ENCODE data around the gene EHD3.

Gene EHD3

GRCh38 chr2:31214444-31214915 is 19.5 kb upstream of the EHD3 start:
- H3F3A ChIP-seq (ENCODE audit: insufficient read depth, low read length) = no peaks in the 10 kb centered on the region
- no peaks in the 10 kb centered on the region for H3K9me3 ChIP-seq (ENCODE audit: low read length)
- no peaks in the 10 kb centered on the region for H3K79me2 ChIP-seq (ENCODE audit: insufficient read depth, low read length)
- no peaks in the 10 kb centered on the region for H3K27me3 ChIP-seq (ENCODE audit: insufficient read depth, low read length)
- no peaks in the 10 kb centered on the region for H3K36me3 ChIP-seq (ENCODE audit: insufficient read depth, low read length)
- H3K4me3 ChIP-seq (ENCODE audit: low read depth, low read length, poor library complexity, severe bottlenecking) = no peak overlapping the region
- H3K27ac ChIP-seq (ENCODE audit: low read depth, low read length, poor library complexity, severe bottlenecking) = no peak overlapping the region
- no peak overlapping the region for H3K4me2 ChIP-seq (ENCODE audit: low read length)
- TF ChIP-seq EZH2 (IDR thresholded peaks at IDR 0.05; ENCODE audit: borderline replicate concordance, low read length) (no peak), CTCF (IDR thresholded peaks at IDR 0.05; ENCODE audit: low read length) (no peak)
- H3K9me2 ChIP-seq (ENCODE audit: low read depth, low read length) = no peaks in the 10 kb centered on the region
- no peak overlapping the region for H3K9ac ChIP-seq (ENCODE audit: low read length)
- no peak overlapping the region for H2AFZ ChIP-seq (ENCODE audit: low read length)
- no peaks in the 10 kb centered on the region for H3K4me1 ChIP-seq (ENCODE audit: insufficient read depth, low read length, severe bottlenecking)
- no peaks in the 10 kb centered on the region for H4K20me1 ChIP-seq (ENCODE audit: insufficient read depth, low read length)

- Histone ChIP-seq H3K9me2 (ENCODE audit: low read depth, low read length) (no peaks in the 10 kb centered on the region), H3K27ac (ENCODE audit: low read depth, low read length, poor library complexity, severe bottlenecking) (no peak overlapping the region), H3K36me3 (ENCODE audit: insufficient read depth, low read length) (no peaks in the 10 kb centered on the region), H3K79me2 (ENCODE audit: insufficient read depth, low read length) (no peaks in the 10 kb centered on the region), H3K27me3 (ENCODE audit: insufficient read depth, low read length) (no peaks in the 10 kb centered on the region), H4K20me1 (ENCODE audit: insufficient read depth, low read length) (no peaks in the 10 kb centered on the region), H3F3A (ENCODE audit: insufficient read depth, low read length) (no peaks in the 10 kb centered on the region), H3K9ac (ENCODE audit: low read length) (no peak overlapping the region), H3K4me2 (ENCODE audit: low read length) (no peak overlapping the region), H3K4me1 (ENCODE audit: insufficient read depth, low read length, severe bottlenecking) (no peaks in the 10 kb centered on the region), H2AFZ (ENCODE audit: low read length) (no peak overlapping the region), H3K4me3 (ENCODE audit: low read depth, low read length, poor library complexity, severe bottlenecking) (no peak overlapping the region), H3K9me3 (ENCODE audit: low read length) (no peaks in the 10 kb centered on the region)
- TF ChIP-seq EZH2 (IDR thresholded peaks at IDR 0.05; ENCODE audit: borderline replicate concordance, low read length) (no peak), CTCF (IDR thresholded peaks at IDR 0.05; ENCODE audit: low read length) (no peak)
Measured at GRCh38 chr2:31216734-31217133, 17.2 kb upstream of the EHD3 start.

GRCh38 chr2:31217465-31218200 is 16.3 kb upstream of the EHD3 start, which contains the start of gene CAPN14:
Gene CAPN14, minus strand, starts transcription at chr2:31217515. Its CDS starts 12,068 bp downstream, at chr2:31205447.
- Histone ChIP-seq H3K4me3 (ENCODE audit: low read depth, low read length, poor library complexity, severe bottlenecking) (no peak within 1 kb of the TSS), H3K79me2 (ENCODE audit: insufficient read depth, low read length) (no peaks in the 10 kb centered on the region), H3K4me1 (ENCODE audit: insufficient read depth, low read length, severe bottlenecking) (no peaks in the 10 kb centered on the region)

More at GRCh38 chr2:31217465-31218200, 16.3 kb upstream of the EHD3 start, which contains the start of gene CAPN14:
- TF ChIP-seq CTCF (IDR thresholded peaks at IDR 0.05; ENCODE audit: low read length) (no peak), EZH2 (IDR thresholded peaks at IDR 0.05; ENCODE audit: borderline replicate concordance, low read length) (no peak)
- no peaks in the 10 kb centered on the region for H3K9me3 ChIP-seq (ENCODE audit: low read length)
- H3K36me3 ChIP-seq (ENCODE audit: insufficient read depth, low read length) = no peaks in the 10 kb centered on the region
- no peak within 1 kb of the TSS for H3K27ac ChIP-seq (ENCODE audit: low read depth, low read length, poor library complexity, severe bottlenecking)
- no peak within 1 kb of the TSS for H2AFZ ChIP-seq (ENCODE audit: low read length)
- H3K9me2 ChIP-seq (ENCODE audit: low read depth, low read length) = no peaks in the 10 kb centered on the region
- H3K4me2 ChIP-seq (ENCODE audit: low read length) = no peak within 1 kb of the TSS
- H3K9ac ChIP-seq (ENCODE audit: low read length) = no peak within 1 kb of the TSS
- H4K20me1 ChIP-seq (ENCODE audit: insufficient read depth, low read length) = no peaks in the 10 kb centered on the region
- H3F3A ChIP-seq (ENCODE audit: insufficient read depth, low read length) = no peaks in the 10 kb centered on the region
- no peaks in the 10 kb centered on the region for H3K27me3 ChIP-seq (ENCODE audit: insufficient read depth, low read length)

Measured in OCI-LY1 (cell line).